Colonic mucosa (tissue), 4 donors: Measurements from ENCODE around the gene INPP5F. TPM values are rescaled to one million over a fixed set of nuclear protein-coding genes. Genes with fewer than 3 reads are reported as not detected.

Source experiments
- DNase-seq: peaks from one replicate; pipeline ENCODE4 v3.0.0-alpha.2; 2020
- H3K27ac ChIP-seq: fragments of 200-600 bp; one replicate; pipeline ENCODE4 v1.8.0; 2021
- H3K27me3 ChIP-seq: fragments of 200-600 bp; one replicate; pipeline ENCODE4 v1.8.0; 2021
- H3K36me3 ChIP-seq: fragments of 200-600 bp; one replicate; pipeline ENCODE4 v1.8.0; 2021
- H3K4me1 ChIP-seq: fragments of 200-600 bp; one replicate; pipeline ENCODE4 v1.8.0; 2021; ENCODE audit warnings: mild to moderate bottlenecking
- H3K4me3 ChIP-seq: fragments of 200-600 bp; one replicate; pipeline ENCODE4 v1.8.0; 2021
- H3K9ac ChIP-seq, 2 donors: one replicate each; pipeline ENCODE4 v1.7.0; 2013; ENCODE audit warnings: control low read depth in 2 of 2, low read depth in 2 of 2, low read length in 2 of 2
- H3K9me3 ChIP-seq: fragments of 200-600 bp; one replicate; pipeline ENCODE4 v1.8.0; 2021
- CTCF ChIP-seq: fragments of 200-600 bp; IDR thresholded peaks from one replicate; pipeline ENCODE4 v1.8.0; 2022; ENCODE audit warnings: antibody characterized with exemption, mild to moderate bottlenecking
- intact Hi-C: fragments of 100-400 bp; cut with DNase I; formaldehyde crosslinking; loops from one replicate; pipeline ENCODE4 v1.14.1; 2022
- total RNA-seq, 2 donors: library from RNA; stranded (reverse); fragmentation: NEBNext Ultra II Directional in 1 of 2; extraction: Animal tissue kit (Norgen Biotek cat#: 25700) in 1 of 2; gene quantifications; one replicate each; pipeline ENCODE4 v1.2.1, GENCODE V29; 2021
- donor health status: healthy.
- donor health status: DM: no; HTN: no; CAD: no.
- donor health status: DM: no; HTN: no; CAD: no.

Gene INPP5F
- total RNA-seq, 2 donors from 2014 or later: 12.6 to 15.6 TPM

GRCh38 chr10:119776536-119776935, 50.7 kb downstream of the INPP5F start:
- Histone ChIP-seq H3K9me3 (no peaks in the 10 kb centered on the region), H3K36me3 (no peaks in the 10 kb centered on the region), H3K9ac (no peak overlapping the region), H3K27ac (no peak overlapping the region), H3K4me3 (no peak overlapping the region), H3K27me3 (no peaks in the 10 kb centered on the region), H3K4me1 (no peaks in the 10 kb centered on the region)
- DNase-seq: no peak
- TF ChIP-seq CTCF: no peak
- intact Hi-C loops: no loop called here

- Histone ChIP-seq H3K27ac (no peak overlapping the region), H3K27me3 (no peaks in the 10 kb centered on the region), H3K4me1 (no peaks in the 10 kb centered on the region), H3K9me3 (no peaks in the 10 kb centered on the region), H3K4me3 (no peak overlapping the region), H3K36me3 (no peaks in the 10 kb centered on the region), H3K9ac (no peak overlapping the region)
- DNase-seq: no peak
- no peak for TF ChIP-seq CTCF
- intact Hi-C loops: no loop called here
Measured at GRCh38 chr10:119777686-119778085, 51.8 kb downstream of the INPP5F start.

GRCh38 chr10:119778776-119779445, 53.1 kb downstream of the INPP5F start:
- no peak for TF ChIP-seq CTCF
- DNase-seq: no peak
- no peak overlapping the region for H3K9ac ChIP-seq
- no peaks in the 10 kb centered on the region for H3K36me3 ChIP-seq
- intact Hi-C loops: no loop called here
- H3K4me3 ChIP-seq: no peak overlapping the region
- H3K9me3 ChIP-seq: no peaks in the 10 kb centered on the region
- H3K4me1 ChIP-seq: no peaks in the 10 kb centered on the region
- H3K27me3 ChIP-seq: no peaks in the 10 kb centered on the region
- H3K27ac ChIP-seq: no peak overlapping the region

GRCh38 chr10:119780879-119781480, 55.1 kb downstream of the INPP5F start:
- no peak overlapping the region for H3K9ac ChIP-seq
- no peak overlapping the region for H3K27ac ChIP-seq
- intact Hi-C loops: no loop called here
- no peaks in the 10 kb centered on the region for H3K36me3 ChIP-seq
- no peaks in the 10 kb centered on the region for H3K27me3 ChIP-seq
- TF ChIP-seq CTCF: no peak
- no peak overlapping the region for H3K4me3 ChIP-seq
- H3K4me1 ChIP-seq: no peaks in the 10 kb centered on the region
- H3K9me3 ChIP-seq: no peaks in the 10 kb centered on the region
- DNase-seq: no peak

- H3K4me3 ChIP-seq: no peak overlapping the region
- no peaks in the 10 kb centered on the region for H3K36me3 ChIP-seq
- H3K27ac ChIP-seq: no peak overlapping the region
- H3K9me3 ChIP-seq: no peaks in the 10 kb centered on the region
- no peaks in the 10 kb centered on the region for H3K27me3 ChIP-seq
- no peak for DNase-seq
- no peak for TF ChIP-seq CTCF
- no peak overlapping the region for H3K9ac ChIP-seq
- intact Hi-C loops: no loop called here
- H3K4me1 ChIP-seq: no peaks in the 10 kb centered on the region
Measured at GRCh38 chr10:119781498-119781897, 55.6 kb downstream of the INPP5F start.
